Measurements from ENCODE around the gene EIF2B1.

EIF2B1 gene

DNA sequence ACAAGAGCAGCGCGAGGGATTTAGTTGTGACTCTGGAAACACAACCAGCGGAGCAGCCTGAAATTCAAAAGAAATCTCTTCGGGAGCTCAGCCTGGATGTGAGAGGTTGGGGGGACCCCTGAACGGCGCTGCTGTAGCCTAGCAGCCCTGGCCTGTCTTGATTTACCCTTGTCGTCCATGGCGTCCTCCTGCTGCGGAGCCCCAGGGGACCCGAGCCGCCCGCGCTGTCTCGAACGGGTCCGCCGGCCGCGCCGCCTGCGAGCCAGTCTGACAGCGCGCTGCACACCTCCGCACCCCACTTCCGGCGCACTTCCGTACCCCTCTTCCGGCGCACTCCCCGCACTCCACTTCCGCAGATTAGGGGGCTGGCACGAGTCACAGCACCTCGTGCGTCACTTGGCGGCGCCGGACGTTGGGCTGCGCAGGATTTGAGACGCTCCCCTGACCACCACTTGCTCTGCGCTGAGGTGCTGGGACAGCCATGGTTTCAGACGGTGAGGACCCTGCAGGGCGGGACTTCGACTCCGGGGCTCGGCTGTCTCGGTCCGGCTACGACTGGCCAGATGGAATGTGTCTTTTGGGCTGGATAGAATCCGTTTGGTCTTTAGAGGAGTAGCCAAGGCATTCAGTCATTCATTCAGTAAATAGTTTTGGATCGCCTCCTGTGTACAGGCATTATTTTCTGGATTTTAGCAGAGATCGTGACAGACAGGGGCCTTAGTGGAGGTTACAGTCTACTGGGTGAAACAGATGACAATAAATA lies at the start of gene EIF2B1, which contains the start of gene GTF2H3:
EIF2B1 (minus strand) TSS at position 308 of the 763 bp plus-strand sequence; CDS start at position 179, 129 bp downstream.
GTF2H3 (plus strand) TSS at position 451 of the 763 bp plus-strand sequence; CDS start at position 482, 31 bp downstream.
- in situ Hi-C loops (cut with MboI; ENCODE audit: low sequenced_read_pairs): no loop called here

DNA sequence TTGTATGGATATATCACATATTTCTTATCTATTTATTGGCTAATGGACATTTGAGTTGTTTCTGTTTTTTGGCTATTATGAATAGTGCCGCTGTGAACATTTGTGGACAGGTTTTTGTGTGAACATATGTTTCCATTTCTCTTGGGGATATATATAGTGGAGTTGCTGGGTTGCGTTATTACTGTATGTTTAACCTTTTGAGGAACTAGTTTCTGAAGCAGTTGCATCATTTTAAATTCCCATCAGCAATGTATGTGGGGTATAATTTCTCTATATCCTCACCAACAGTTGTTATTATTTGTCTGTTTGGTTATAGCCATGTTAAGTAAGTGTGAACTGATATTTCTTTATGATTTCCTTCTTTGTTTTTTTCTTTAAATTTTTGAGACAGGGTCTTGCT lies 48.1 kb upstream of the EIF2B1 start:
- in situ Hi-C loops (cut with MboI; ENCODE audit: low sequenced_read_pairs): no loop called here

DNA sequence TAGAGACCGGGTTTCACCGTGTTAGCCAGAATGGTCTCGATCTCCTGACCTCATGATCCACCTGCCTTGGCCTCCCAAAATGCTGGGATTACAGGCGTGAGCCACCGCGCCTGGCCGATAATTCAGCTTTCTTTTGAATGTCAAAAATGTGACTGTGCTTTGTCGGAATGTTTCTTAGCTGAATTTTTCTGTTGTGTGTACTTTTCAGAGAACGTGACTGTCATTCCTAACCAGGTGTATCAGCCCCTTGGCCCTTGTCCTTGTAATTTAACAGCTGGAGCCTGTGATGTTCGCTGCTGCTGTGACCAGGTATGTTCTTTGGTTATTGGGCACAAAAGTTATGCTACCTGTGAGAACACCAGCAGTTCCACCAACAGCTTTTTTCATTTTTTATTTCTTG lies 45.5 kb upstream of the EIF2B1 start:
- in situ Hi-C loops (cut with MboI; ENCODE audit: low sequenced_read_pairs): no loop called here

DNA sequence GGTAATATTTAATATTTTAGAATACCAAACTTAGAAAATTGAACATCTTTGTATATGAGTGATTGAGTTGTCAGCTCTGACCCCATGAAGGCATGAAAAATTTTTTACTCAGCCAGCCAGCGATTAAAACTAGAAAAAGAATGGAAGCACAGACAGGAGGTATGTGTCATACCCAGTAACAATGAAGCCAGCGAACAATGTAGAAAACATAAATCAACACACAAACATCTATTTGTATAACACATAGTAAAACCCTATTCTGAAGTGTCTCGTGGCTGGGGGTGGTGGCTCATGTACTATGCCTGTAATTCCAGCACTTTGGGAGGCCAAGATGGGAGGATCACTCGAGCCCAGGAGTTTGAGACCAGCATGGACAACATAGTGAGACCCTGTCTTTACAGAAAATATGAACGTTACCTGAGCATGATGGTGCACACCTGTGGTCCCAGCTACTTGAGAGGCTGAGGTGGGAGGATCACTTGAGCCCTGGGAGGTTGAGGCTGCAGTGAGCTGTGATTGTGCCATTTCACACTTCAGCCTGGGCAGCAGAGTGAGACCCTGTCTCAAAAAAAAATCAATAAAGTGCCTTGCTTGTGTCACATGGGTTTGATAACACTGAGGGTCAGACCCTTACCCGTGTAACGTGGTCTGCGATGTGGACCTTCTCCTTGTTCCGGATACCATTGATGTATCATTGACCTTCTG lies 43.3 kb upstream of the EIF2B1 start:
- in situ Hi-C loops (cut with MboI; ENCODE audit: low sequenced_read_pairs): no loop called here

DNA sequence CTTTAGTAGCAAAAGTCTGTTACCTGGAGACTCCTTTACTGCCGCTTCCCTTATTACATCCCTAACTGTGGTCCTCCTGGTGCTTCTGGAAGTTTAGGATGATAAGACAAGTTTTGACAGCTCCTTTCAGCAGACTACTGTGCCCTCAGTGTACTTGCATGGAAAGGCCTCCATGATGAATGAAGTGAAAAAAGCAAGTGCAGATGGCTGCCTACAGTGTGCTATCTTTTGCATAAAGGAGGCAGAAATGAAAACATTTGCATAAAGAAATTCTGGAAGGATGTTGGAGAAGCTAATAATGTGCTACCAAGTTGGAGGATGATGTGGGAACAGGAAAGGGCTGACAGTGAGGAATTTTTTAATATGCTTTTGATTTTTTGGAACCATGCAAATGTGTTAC lies 42.0 kb upstream of the EIF2B1 start:
- in situ Hi-C loops (cut with MboI; ENCODE audit: low sequenced_read_pairs): no loop called here

DNA sequence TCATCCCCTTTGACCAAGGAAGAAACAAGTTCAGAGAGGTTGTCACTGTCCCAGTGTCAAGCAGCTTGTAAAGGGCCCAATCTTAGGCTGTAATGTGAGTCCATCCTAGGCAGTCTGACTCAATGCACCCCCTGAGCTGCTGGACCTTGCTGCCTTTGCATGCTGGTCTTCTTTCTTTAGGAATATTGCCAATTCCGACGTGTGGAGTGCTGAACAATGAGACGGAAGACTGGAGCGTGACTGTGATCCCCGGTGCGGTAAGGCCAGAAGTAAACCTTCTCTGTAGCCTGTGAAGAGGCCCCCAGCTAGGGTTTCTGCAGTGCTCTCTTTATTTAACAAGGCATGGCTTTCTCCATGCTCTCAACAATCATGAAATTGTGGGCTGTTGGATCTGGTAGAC lies 38.4 kb upstream of the EIF2B1 start:
- in situ Hi-C loops (cut with MboI; ENCODE audit: low sequenced_read_pairs): no loop called here

DNA sequence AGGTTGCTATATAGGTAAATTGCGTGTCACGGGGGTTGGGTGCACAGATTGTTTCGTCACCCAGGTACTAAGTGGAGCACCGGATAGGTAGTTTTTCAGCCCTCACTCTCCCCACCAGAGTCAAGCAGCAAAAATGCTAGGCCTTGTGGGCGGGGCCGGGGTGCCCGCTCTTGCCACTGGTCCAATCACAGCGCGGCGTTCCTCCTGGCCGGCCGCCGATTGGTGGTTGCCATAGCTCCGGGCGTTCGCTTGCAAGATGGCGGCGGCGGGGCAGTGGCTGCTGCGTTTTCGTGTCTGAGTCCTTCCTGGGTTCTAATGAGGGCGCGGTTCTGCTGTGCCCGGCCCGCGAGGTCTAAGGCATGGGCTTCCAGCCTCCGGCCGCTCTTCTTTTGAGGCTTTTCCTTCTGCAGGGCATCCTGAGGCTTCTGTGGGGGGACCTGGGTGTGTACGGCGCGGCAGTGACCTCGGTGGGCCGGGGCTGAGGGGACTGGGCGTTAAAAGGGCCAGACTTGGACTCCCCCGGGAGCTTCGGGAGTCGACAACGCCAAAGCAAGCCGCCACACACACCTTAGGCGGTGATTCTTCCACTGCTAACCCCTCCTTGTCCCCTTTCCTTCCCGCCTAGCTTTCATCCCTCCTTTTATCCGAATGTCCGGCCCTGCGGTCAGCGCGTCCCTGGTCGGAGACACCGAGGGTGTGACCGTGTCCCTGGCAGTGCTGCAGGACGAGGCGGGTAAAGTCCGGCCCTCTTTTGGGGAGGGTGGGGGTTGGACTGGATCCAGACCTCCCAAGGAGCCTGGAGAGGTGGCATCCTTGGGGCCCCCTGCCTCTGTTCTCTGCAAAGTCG lies 37.6 kb upstream of the EIF2B1 start, which contains the start of gene TCTN2:
TCTN2 (plus strand) TSS at position 232 of the 847 bp plus-strand sequence; CDS start at position 360, 128 bp downstream.
- in situ Hi-C loops (cut with MboI; ENCODE audit: low sequenced_read_pairs): no loop called here

DNA sequence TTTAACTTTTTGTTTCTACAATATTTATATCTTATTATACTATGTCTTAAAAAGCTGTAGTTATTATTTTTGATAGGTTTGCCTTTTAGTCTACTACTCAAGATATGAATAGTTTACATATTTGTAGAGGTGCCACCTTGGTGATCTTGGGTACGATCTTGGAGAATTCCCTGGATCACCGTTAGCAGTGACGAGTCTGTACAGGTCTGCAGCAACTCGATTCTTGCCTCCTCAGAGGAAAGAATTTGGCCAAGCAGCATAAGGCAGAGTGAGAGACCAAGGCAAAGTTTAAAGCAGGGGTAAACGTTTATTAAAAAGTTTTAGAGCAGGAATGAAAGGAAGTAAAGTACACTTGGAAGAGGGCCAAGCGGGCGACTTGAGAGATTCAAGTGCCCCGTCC lies 34.3 kb upstream of the EIF2B1 start:
- in situ Hi-C loops (cut with MboI; ENCODE audit: low sequenced_read_pairs): no loop called here

DNA sequence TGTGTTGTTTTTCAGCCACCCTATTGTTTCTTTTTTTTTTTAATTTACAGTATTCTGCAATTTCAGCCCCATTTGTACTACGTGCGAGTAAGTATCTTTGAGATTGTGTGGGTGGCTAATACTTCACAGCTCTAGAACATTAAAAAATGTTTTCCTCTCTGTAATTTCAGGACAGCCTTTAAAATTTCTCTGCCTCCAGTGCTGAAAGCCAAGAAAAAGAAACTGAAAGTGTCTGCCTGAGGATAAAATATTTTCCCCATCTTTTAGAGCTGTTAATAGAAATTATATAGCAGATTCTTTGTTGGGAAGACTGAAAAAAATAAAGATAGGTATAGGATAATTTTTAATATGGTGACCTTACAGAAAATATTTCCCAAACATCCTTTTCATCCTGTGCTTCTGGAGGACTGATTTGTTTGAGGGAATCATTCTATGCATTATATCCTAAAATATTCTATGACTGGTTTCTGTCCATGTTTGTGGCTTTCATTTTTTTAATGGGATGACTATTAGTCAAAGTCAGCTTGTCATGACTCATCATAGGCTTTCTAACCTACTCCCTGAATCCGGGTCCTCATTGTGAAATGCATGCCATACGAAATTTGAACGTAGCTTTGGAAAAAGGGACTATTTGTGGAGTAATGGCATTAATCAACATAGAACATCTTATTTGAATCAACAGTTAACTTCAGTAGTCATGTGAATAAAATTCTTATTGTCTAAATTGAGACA lies 26.7 kb upstream of the EIF2B1 start:
- in situ Hi-C loops (cut with MboI; ENCODE audit: low sequenced_read_pairs): no loop called here

DNA sequence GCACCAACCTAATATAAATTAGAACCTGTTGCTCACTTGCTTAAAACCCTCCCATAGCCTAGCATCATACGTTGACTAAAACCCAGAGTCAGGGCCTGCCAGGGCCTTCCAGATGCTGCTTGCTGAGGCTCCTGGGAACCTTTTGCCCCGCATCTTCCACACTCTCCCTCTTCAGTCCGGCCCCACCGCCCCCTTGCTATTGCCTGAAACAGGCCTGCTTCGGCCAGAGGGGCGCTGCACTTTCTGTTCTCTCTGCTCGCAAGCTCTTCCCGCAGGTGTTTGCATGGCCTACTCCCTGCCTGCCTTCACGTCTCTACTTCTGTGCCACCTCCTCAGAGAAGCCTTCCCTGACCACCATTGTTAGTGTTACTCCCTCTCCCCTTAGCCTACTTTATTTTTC lies 23.7 kb upstream of the EIF2B1 start:
- in situ Hi-C loops (cut with MboI; ENCODE audit: low sequenced_read_pairs): no loop called here

DNA sequence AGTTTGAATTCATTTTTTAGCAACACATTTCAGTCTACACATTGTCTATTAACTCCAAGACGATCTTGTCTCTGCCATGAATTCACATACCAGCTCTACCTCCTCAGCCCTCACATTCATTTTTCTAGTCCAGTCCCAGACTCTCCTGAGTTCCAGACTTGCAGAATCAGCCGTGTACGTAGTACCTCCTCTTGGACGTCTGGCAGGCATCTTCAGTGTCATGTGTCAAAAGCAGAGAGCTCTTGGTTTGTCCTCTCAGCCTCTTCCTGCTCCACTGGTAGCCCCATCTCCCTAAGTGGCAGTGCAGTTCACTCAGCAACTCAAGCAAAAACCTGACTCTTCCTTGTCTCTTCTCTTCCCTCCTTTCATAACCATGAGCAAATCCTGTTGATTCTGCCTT lies 22.9 kb upstream of the EIF2B1 start:
- in situ Hi-C loops (cut with MboI; ENCODE audit: low sequenced_read_pairs): no loop called here

DNA sequence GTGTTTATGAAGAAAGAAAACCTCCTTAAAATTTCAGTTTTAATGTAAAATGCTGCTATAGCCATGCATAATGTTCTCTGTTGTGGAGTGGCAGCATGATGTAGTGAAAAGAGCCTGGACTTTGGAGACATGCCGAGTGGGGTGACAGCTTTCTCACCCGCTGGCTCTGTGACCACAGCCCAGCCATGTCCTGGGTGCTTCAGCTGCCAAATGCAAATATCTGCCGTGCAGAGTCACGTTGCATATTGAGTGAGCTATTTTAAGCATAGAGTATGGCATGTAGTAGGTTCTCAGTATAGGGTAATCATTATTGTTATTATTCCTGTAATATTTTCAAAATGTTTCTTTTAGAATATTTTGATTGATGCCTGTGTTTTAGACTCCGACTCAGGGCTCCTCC lies 21.9 kb upstream of the EIF2B1 start:
- in situ Hi-C loops (cut with MboI; ENCODE audit: low sequenced_read_pairs): no loop called here

DNA sequence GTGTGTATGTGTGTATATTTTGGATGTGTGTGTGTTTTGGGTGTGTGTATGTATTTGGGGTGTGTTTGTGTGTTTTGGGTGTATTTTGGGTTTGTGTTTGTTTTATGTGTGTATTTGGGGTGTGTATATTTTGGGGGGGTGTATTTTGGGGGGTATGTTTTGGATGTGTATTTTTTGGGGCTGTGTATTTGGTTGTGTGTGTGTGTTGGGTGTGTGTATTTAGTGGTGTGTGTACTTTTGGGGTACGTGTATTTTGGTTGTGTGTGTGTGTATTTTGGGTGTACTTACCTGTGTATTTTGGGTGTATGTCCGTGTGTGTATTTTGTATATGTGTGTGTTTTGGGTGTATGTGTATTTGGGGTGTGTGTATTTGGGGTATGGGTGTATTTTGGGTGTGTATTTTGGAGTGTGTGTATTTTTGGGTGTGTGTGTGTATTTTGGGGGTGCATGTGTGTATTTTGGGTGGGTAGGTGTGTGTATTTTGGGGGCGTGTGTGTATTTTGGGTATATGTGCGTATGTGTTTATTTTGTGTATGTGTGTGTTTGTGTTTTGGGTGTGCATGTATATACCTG lies 20.7 kb upstream of the EIF2B1 start:
- in situ Hi-C loops (cut with MboI; ENCODE audit: low sequenced_read_pairs): no loop called here

DNA sequence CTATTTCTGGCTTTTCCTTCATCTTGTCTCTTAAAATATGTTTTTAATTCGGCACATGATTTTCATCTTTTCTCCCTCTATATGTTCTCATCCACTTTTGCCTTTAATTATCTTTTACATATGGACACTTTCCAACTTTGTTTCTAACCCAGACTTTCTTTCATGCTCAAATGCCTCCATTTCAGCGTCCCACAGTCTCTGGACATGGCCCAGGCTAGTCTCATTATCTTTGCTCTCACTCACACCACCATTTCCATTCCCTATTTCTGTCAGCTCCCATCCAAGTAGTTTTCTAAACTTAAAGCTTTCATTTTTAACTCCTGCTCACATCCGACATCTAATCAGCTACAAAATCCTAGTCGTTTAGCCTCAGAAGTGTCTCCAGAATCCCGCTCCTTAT lies 14.9 kb upstream of the EIF2B1 start:
- in situ Hi-C loops (cut with MboI; ENCODE audit: low sequenced_read_pairs): no loop called here

DNA sequence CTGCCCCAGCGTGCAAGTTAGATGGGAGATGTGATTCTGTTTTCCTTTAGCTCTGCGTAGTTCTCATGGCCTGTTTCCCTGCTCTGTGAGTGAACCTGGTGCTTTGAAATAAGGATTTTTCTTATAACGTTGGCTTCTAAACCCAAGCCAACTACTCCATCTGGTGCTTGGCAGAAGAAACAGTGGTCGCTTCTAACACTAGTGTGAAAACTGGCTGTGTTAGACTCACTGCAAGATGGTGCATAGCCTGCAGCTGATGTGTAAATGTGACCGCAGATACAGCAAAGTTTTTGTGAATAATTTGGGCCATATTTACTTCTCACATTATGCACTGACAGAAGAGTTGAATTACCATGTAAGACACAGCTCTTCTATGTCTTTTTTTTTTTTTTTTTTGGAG lies 12.4 kb upstream of the EIF2B1 start:
- in situ Hi-C loops (cut with MboI; ENCODE audit: low sequenced_read_pairs): no loop called here

DNA sequence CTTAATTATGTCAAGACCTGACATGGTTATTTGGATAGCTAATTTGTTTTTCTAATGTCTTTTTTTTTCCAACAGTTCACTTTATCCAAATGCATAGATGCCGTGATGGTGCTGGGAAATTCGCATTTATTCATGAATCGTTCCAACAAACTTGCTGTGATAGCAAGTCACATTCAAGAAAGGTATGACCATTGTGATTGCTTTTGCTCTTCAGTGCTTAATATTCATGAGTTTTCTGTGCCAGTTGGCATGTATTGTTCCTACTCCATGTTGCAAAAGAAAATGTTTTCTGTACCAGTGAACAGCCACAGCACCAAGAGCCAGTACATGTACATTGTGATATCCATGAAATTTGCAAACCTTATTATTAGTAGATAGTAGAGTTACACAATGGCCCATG lies 11.9 kb upstream of the EIF2B1 start:
- in situ Hi-C loops (cut with MboI; ENCODE audit: low sequenced_read_pairs): no loop called here

DNA sequence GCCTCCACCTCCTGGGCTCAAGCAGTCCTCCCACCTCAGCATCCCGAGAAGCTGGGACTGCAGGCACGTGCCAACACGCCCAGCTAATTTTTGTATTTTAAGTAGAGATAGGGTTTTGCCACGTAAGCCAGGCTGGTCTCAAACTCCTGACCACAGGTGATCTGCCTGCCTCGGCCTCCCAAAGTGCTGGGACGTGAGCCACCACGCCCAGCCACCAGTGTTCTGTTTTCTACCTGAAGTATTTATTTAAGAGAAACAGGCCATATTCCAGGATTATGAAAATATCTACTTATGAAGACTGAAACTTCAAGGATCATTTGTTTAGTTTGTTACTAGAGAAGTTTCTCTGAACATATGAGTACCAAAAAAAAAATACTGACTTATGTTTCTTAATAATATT lies 10.4 kb upstream of the EIF2B1 start:
- in situ Hi-C loops (cut with MboI; ENCODE audit: low sequenced_read_pairs): no loop called here

DNA sequence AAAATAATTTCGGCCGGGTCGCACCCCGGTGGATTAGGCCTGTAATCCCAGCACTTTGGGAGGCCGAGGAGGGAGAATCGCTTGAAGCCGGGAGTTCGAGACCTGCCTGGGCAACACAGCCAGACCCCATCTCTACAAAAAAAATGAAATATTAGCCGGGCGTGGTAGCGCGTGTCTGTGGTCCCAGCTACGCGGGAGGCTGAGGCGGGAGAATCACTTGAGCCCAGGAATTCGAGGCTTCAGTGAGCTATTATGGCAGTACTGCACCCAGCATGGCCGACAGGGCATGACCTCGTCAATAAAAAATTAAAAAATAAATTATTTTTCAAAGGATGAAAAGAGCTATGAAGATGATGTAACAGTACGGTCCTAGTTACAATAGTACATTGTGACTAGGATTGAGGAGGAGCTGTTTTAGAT lies 666 bp upstream of the EIF2B1 start:
- in situ Hi-C loops (cut with MboI; ENCODE audit: low sequenced_read_pairs): no loop called here

DNA sequence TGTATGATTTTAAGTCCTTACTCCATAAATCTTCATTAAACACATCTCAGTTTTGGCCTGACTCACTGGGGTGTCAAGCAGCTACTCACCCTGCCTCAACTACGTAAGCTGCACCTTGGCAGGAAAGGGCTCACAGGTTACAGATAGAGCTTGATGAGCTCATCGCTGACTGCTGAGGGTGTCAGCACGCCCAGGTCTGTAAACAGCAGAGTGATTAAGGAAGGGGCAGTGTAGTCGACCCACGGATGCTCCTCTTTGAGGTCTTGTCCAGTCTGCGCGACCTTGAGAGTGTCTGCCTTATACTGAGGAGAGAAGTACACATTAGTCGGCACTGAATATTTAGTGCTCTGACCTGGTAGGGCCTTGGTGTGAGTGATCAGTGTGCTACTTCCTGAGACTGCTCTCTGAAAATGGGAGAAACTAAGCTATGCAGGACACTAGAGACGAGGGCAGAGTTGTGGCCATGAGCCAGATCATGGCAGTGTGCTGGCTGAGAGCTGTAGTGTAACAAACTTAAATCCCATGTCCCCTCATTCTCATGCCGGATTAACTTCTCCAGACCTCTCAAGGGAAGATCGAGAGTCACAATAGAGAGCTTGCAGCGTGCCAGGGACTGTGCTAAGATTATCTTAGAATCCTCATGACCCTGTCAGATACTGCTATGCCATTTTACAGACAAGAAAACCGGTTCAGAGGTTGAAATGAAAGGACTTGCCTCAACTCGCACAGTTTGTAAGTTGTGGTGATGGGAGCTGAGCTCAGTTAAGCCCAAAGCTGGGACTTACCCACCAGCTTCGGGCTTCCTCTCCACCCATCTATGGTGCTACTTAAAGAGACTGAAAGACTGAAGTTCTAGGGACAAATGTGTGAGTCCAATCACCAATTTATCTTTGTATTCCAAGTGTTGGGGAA lies 11.6 kb downstream of the EIF2B1 start:
- in situ Hi-C loops (cut with MboI; ENCODE audit: low sequenced_read_pairs): no loop called here
